Measurements from ENCODE around the gene FBXO34.
A peak's percentile ranks its signal among the peaks of the same experiment; 100 is the strongest.

- TF ChIP-seq CTCF (IDR thresholded peaks at IDR 0.05) (peak; percentile 33), ZFX (IDR thresholded peaks at IDR 0.05; ENCODE audit: borderline replicate concordance) (no peak)
Observed at GRCh38 chr14:55297611-55298499, 26.6 kb downstream of the FBXO34 start.
